Mucosa of descending colon (tissue), 3 donors: Measurements from ENCODE around the gene PLPP6. TPM values are rescaled to one million over a fixed set of nuclear protein-coding genes. Genes with fewer than 3 reads are reported as not detected.

Experiments used
- ATAC-seq: fragments of 200-7000 bp; cut with Tn5 transposase; one replicate; pipeline ENCODE4 v1.9.1; 2020; ENCODE audit warnings: mild to moderate bottlenecking, moderate library complexity
- DNase-seq, 3 donors: peaks; one replicate each; pipeline ENCODE4 v3.0.0-alpha.2; 2020
- H3K36me3 ChIP-seq: fragments of 200-600 bp; one replicate; pipeline ENCODE4 v1.8.0; 2021; ENCODE audit warnings: low read depth, mild to moderate bottlenecking
- H3K4me1 ChIP-seq: fragments of 200-600 bp; one replicate; pipeline ENCODE4 v1.8.0; 2021; ENCODE audit warnings: low read depth, mild to moderate bottlenecking
- H3K4me3 ChIP-seq: fragments of 200-600 bp; one replicate; pipeline ENCODE4 v1.8.0; 2021; ENCODE audit warnings: mild to moderate bottlenecking
- H3K9me3 ChIP-seq: fragments of 200-600 bp; one replicate; pipeline ENCODE4 v1.8.0; 2021; ENCODE audit warnings: mild to moderate bottlenecking
- CTCF ChIP-seq: fragments of 200-600 bp; IDR thresholded peaks from one replicate; pipeline ENCODE4 v1.8.0; 2022; ENCODE audit warnings: antibody characterized with exemption, mild to moderate bottlenecking
- intact Hi-C, 2 donors: fragments of 100-400 bp; cut with DNase I in 1 of 2; cut with micrococcal nuclease in 1 of 2; formaldehyde crosslinking; loops; one replicate each; pipeline versions ENCODE4 v1.11.0 to v1.11.1; 2022; cut with DNase I, micrococcal nuclease
- total RNA-seq, 3 donors: library from RNA; stranded (reverse); fragmentation: NEBNext Ultra II Directional in 2 of 3; extraction: Animal tissue kit (Norgen Biotek cat#: 25700) in 2 of 3; gene quantifications; one replicate each; pipeline versions ENCODE4 v1.2.1 to v1.2.4, GENCODE V29; 2021 to 2023
- donor health status: DM: no; HTN: no; CAD: no; lungs with moderate emphysema.
- donor health status: DM: no; HTN: no; CAD: no.
- donor health status: DM: no; HTN: yes; CAD: no.

The PLPP6 gene
- total RNA-seq, 3 donors from 2014 or later, result 9.5 to 21.5 (median 17.2) TPM

- Histone ChIP-seq H3K4me3 (no peak overlapping the region), H3K36me3 (no peaks in the 10 kb centered on the region), H3K4me1 (no peaks in the 10 kb centered on the region), H3K9me3 (no peaks in the 10 kb centered on the region)
- DNase-seq, result no peak
- no peak for TF ChIP-seq CTCF
- no peak for ATAC-seq
- intact Hi-C loops, result no loop called here
Measured at GRCh38 chr9:4700932-4701331, 38.8 kb downstream of the PLPP6 start.

- TF ChIP-seq CTCF, result no peak
- Histone ChIP-seq H3K36me3 (no peaks in the 10 kb centered on the region), H3K4me3 (no peak overlapping the region), H3K9me3 (no peaks in the 10 kb centered on the region), H3K4me1 (no peaks in the 10 kb centered on the region)
- ATAC-seq, result no peak
- intact Hi-C loops, result no loop called here
- DNase-seq, result no peak
Measured at GRCh38 chr9:4701526-4701925, 39.4 kb downstream of the PLPP6 start.

- DNase-seq (no peak), ATAC-seq (no peak)
- Histone ChIP-seq H3K9me3 (no peaks in the 10 kb centered on the region), H3K4me1 (no peaks in the 10 kb centered on the region), H3K36me3 (no peaks in the 10 kb centered on the region), H3K4me3 (no peak overlapping the region)
- intact Hi-C loops, result no loop called here
- TF ChIP-seq CTCF, result no peak
Measured at GRCh38 chr9:4704129-4704528, 42.0 kb downstream of the PLPP6 start.

GRCh38 chr9:4706021-4706420, 43.9 kb downstream of the PLPP6 start:
- no peak for DNase-seq
- TF ChIP-seq CTCF, result no peak
- intact Hi-C loops, result no loop called here
- Histone ChIP-seq H3K9me3 (no peaks in the 10 kb centered on the region), H3K36me3 (no peaks in the 10 kb centered on the region), H3K4me3 (no peak overlapping the region), H3K4me1 (no peaks in the 10 kb centered on the region)
- ATAC-seq, result no peak

GRCh38 chr9:4706971-4707622, 45.0 kb downstream of the PLPP6 start:
- H3K9me3 ChIP-seq, result no peaks in the 10 kb centered on the region
- no peak for TF ChIP-seq CTCF
- intact Hi-C loops, result no loop called here
- no peak for DNase-seq
- H3K4me3 ChIP-seq, result no peak overlapping the region
- no peaks in the 10 kb centered on the region for H3K36me3 ChIP-seq
- no peaks in the 10 kb centered on the region for H3K4me1 ChIP-seq
- no peak for ATAC-seq

- Histone ChIP-seq H3K4me3 (no peak overlapping the region), H3K36me3 (peaks cover 12% of the 10 kb centered on the region), H3K4me1 (no peaks in the 10 kb centered on the region), H3K9me3 (no peaks in the 10 kb centered on the region)
- ATAC-seq (no peak), DNase-seq (no peak)
- intact Hi-C loops, result no loop called here
- TF ChIP-seq CTCF, result no peak
Measured at GRCh38 chr9:4709380-4709779, 47.3 kb downstream of the PLPP6 start.
